Embryonic facial prominence (tissue), 1 donor: ENCODE data around the gene TBC1D24.
A peak's percentile ranks its signal among the peaks of the same experiment; 100 is the strongest.

Experiments used
- DNase-seq: peaks from one replicate; pipeline ENCODE4 v3.0.0-alpha.2; 2016; ENCODE audit errors: extremely low spot score

Gene TBC1D24

GRCh38 chr16:2498531-2499253, 23.8 kb downstream of the TBC1D24 start:
- DNase-seq: no peak

- no peak for DNase-seq
Measured at GRCh38 chr16:2499454-2499853, 24.5 kb downstream of the TBC1D24 start.

DNA sequence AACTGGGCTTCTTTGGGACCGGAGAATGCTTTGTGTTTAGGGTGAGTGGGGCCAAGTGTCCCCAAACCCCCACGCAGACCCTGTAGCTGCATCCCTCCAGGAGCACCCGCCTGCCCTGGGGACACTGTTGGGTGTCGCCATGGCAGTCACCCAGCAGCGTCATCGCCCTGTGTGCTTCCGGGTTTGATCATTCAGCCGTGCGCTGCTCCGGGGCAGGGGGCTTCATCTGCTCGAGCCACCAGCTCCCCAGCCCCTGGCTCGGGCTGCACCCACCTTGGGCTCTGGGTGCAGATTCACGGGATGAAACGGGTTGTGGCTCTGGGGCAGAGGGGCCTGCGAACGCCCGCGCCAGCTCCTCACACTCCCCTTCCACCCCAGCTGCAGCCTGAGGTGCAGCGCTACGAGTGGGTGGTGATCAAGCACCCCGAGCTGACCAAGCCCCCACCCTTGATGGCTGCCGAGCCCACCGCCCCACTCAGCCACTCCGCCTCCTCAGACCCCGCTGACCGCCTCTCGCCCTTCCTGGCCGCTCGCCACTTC, 25.0 kb downstream of the TBC1D24 start:
- no peak for DNase-seq

DNA sequence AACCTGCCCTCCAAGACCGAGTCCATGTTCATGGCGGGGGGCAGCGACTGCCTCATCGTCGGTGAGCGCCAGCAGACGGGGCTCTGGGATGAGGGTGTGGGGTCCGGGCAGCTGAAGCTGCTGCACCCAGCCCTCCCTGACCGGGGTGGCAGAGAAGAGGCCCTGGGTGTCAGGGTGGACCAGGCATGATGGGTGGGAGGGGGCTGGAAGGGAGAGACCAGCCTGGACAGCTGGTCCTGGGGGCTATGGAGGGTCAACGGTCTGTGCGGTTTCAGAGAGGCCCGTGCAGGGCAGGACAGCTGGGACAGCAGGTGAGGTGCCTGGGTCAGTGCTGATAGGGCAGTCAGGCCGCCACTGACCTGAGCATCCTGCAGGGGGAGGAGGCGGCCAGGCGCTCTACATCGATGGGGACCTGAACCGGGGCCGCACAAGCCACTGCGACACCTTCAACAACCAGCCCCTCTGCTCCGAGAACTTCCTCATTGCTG, 25.5 kb downstream of the TBC1D24 start:
- DNase-seq: no peak

- DNase-seq: peak; percentile 60
Measured at GRCh38 chr16:2500918-2501750, 26.2 kb downstream of the TBC1D24 start.

DNA sequence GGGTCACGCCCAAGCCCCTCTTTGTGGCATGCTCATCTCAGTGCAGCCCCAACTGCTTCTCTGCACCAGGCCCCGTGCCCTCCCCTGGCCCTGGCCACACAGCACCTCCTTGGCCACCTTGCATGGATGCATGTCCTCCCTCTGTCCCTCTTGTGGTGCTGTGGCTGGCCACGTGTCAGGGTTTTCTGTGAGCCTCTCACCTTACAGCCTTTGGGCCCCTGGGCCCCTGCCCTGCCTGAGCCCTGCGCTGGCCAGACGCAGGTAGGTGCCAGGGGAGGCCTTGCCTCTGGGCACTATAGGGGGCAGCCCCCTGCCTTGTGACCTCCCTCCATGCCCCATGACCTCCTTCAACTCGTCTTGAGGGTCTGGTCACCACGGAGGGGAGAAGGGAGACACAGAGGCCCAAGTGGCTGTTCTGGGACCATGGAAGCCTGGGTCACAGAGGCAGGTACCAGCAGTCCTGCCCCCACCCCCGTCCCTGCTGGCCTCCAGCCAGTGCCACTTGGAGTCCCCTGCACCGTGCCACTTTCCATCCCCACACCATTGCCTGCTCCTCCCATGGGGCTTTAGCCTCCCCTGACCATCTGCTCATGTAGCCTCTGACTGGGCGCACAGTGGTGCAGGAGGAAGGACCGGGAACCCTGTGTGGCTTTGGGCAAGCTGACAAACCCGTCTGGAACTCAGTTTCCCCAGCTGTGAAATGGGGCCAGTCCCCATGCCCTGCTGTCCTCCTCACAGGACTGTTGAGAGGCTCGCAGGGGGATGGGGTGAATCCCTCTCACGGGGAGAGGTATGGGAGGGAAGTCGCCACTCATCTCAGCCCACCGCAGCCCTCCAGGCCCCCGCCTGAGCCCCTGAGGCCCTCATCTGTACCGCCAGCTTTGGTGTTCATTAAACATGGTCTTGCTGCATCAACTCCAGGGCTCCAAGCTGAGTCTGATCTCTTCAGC, 27.3 kb downstream of the TBC1D24 start:
- no peak for DNase-seq

GRCh38 chr16:2505695-2506094, 30.8 kb downstream of the TBC1D24 start:
- no peak for DNase-seq

DNA sequence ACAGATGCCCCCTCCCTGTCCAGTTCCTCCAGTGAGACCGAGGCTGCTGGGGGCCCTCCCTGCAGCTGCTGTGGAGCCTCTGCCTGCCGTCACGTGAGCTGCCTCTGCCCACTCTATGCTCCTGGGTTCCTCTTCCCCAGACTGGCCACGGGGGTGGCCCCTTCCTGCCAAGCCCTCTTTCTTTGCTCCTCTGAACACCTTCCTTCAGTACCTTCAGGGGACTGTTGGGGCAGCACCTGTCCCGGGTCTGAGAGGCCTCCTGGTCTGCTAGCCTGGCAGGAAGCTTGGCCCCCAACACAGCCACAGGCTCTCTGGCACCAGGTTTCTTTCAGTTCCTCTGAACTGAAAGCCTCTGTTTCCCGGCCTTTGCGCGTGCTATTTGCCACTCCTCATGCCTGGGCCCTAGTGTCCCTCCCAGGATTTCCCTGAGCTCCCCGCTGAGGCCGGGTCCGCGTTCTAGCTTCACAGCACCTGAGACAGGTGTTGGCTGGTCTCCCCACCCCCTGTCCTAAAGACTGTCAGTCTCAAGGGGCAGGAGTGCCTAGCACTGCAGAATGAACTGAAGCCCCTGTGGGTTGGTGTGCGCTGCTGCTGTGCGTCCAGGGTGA, 32.2 kb downstream of the TBC1D24 start:
- DNase-seq: no peak

DNA sequence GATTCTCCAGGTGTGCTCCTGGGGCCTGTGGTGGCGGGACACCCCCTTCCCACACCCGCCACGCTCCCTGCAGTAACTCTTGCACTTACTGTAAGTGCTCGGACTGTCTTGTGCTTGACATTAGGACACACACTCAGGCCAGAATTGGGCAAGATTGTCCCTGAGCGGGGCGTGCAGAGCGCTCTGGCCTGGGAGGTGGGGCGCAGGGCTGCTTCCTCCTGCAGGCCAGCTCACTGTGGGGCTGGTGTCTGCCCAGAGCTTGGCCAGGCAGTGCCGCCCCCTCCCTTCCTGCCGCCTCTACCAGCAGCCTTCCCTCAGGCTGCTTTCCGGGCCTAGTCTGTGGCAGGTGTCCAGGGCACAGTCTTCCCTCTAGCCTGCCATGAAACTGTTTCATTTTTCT, 32.7 kb downstream of the TBC1D24 start:
- DNase-seq: no peak

DNA sequence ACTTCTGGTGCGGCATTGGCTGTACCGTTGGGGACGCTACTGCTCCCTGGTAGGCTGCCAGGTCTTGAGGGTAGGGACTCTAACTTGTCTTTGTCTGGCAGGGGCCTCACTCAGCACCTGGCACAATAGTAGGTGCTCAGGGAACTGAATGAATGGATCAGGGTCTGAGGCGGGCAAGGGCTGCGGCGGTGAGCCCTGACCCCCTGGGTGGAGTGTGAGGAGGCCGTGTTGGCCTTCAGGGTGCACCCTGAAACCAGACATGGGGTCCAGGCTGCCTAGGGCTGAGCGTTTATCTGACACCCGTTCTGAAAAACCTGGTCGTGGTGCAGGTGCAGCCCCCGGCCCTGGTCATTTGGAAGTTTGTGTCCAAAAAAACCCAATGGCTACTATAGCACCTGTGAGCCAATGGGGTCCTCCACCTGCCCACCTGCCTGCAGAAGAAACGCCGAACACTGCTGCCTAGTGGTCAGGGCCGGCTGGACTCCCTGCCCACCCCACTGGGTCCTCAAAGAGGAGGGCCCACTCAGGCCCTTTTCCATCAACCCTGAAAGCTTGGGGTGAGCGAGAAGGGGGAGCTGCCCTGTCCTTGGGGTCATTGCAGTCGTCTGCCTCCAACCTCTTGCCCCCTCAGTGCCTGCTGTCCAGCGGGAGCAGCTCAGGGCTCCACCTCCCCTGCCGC, 33.9 kb downstream of the TBC1D24 start:
- DNase-seq: no peak

DNA sequence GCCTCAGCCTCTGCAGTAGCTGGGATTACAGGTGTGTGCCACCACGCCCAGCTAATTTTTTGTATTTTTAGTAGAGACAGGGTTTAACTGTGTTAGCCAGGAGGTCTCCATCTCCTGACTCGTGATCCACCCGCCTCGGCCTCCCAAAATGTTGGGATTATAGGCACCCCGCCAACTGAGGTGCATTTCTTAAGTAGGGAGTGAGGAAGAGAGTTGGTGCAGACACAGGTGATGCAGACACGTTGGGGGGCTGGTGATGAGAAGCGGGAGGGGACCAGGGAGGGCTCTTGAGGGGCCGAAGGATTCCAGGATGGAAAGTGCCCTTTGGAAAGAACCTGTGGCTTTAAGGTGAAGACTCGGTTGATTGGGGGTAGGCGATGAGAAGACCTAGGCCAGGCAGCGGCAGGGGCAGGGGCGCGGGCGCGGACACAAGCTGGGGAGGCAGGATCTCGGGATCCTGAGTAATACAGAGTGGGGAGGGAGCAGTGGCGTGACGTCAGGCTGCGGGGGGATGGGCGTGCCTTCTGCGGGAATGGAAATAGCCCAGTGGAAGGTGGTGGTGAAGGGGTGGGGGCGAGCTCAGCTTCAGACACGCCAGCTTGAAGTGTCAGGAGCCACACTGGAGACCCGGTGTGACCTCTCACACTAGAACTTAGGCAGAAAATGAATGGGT, 36.3 kb downstream of the TBC1D24 start:
- DNase-seq: no peak

DNA sequence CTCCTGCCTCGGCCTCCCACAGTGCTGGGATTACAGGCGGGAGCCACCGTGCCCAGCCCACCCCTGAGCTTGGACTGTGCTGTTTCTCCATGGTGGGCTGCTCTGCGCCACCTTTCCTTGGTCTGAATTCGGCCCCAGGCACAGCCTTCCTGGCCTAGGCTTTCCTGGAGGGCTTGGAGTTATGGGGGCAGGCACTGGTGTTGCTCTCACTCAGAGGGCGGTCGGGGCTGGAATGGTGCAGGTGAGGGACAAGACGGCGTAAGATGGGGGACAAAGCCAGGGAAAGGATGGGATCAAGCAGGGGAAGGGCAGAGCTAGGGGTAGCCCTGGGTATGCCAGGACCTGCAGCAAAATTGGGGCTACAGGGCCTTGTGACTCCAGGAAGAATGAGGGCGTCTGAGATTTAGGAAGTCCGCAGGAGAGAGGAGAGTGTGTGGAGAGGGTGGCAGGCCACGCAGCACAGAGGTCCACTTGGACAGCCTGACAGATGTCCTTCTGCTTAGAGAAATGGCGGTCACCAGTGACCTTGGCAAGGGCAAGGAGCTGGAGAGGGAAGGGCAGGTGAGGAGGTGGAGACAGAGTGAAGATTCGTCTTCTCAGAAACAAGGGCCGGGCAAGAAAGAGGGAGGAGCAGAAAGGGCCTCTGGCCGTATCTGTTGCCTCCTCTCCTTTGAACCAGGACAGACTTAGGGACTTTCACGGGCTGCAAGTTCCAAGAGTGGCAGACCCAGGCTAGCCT, 37.2 kb downstream of the TBC1D24 start:
- no peak for DNase-seq

DNA sequence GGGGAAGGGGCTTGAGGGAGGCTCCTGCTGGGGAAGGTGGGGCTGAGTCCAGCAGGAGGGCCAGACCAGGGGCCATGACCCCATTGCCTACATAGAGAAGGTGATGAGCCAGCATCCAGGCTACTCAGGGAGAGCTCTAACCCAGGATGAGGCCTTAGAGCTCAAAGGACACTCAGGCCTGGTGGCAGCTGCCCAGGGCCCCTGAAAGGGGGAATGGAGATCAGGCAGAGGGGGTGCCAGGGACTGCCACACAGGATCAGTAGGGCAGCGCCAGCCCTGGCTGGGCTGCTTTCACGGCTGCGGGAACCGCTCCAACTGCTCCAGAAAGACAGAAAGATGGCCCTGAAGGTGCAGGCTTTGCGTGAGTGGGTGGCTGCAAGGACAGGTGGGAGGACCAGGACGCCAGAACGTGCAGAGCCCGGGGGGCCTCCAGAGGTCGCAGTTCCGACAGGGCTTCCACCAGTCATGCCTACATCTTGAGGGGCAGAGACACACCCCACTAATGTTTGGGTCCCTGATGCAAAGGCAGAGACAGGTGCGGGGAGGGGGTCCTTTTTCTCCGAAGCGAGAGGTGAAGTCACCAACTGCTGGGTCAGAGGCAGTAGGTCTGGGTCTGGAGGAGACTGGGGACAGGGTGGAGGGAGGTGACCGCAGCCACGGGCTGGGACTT, 37.9 kb downstream of the TBC1D24 start:
- no peak for DNase-seq

GRCh38 chr16:2513405-2514332, 38.7 kb downstream of the TBC1D24 start, which contains the start of gene ATP6V0C:
Gene ATP6V0C, plus strand, starts transcription at chr16:2513952. Its CDS starts 152 bp downstream, at chr16:2514104.
- peak; percentile 59 for DNase-seq

DNA sequence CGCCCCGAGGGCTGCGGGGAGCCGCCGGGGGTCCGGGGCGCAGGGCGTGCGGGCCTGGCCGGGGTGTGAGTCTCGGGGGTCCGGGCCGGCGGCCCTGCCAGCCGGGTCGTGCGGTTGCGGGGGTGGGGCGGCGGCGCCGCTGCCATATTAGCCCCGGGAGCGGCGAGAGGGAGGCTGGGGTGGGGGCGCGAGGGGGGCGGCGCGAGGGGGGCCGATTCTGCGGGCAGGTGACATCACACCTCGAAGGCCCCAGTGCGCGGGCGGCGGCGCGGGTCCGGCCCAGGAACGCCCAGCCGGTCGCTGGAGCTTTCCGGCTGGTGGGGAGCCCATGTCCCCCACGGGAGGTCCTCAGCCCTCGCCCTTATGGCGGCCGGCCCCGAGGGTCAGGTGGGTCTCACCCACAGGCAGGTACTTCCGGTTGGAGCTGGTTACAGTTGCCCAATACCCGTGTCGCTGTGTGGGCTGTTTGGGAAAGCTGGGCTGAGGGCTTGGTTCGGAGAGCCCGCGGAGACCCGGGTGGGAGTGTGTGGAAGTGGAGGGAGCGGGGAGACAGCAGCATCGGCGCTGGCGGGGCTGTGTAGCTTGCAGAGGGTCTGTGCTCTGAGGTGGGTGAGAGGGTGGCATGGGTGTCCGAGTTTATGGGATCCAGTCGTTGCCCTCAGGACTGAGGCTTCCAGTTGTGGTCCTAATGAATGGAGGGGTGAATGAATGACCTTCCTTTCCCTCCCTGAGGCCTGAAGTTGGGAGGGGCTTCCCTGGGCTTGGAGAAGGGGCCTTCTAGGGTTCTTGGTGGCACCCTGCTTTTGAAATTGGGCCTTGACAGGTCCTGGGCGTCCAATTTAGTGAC, 39.6 kb downstream of the TBC1D24 start:
- DNase-seq: no peak

DNA sequence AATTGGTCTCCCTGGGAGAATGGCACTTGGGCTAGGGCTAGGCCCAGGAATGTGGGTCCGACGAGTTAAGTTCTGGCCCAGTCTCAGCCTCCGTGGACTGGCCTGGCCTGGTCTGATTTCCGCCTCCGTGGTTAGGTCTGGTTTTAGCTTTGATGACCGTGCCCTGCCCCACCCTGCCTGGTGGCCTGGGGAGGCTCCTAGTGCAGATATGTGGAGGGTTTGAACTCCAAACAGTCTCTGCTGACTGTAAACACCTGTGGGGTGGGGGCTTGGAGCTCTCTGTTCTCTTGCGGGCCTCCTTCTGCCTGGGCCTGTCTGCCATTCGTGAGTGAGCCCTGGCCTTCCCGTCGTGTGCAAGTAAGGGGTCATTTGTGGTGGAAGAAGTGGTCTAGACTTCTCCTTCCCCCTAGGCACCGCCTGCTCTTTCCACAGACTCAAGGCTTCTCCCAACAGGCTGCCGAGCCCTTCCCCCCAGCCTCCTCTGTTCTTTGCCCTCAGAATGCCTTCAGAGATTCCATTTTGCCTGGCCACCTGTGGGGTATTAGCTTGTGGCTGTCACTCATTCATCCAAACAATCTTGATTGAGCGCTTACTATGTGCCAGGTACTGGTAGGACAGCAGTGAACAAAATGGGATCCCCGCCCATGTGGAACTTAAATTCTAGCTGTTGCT, 40.4 kb downstream of the TBC1D24 start:
- no peak for DNase-seq
